Stomach (tissue), 4 donors: ENCODE results near the gene SYNDIG1.

Experiments
- EP300 ChIP-seq: sonication (generic); formaldehyde crosslinking; IDR thresholded peaks from one replicate; pipeline ENCODE4 v1.6.1; 2017; ENCODE audit warnings: antibody characterized with exemption
- POLR2A ChIP-seq, 4 donors: fragments of 450-650 bp; IDR thresholded peaks; one replicate each; pipeline ENCODE4 v1.6.1; 2016; ENCODE audit warnings: antibody characterized with exemption in 4 of 4, control low read depth in 2 of 4, mild to moderate bottlenecking in 1 of 4, moderate library complexity in 1 of 4
- POLR2AphosphoS5 ChIP-seq, 3 donors: sonication (generic); formaldehyde crosslinking; IDR thresholded peaks; one replicate each; pipeline ENCODE4 v1.6.1; 2016; ENCODE audit warnings: antibody characterized with exemption in 3 of 3
- TF ChIP-seq, protein P1 (sequence below), 7 experiments: fragments of 450-650 bp in 4 of 7; fragments of 200-600 bp in 3 of 7; sonication (generic) in 3 of 7; IDR thresholded peaks; one replicate each; pipeline ENCODE4 v1.5.1; 2016 to 2019; ENCODE audit warnings: antibody characterized with exemption in 7 of 7, control low read depth in 2 of 7, mild to moderate bottlenecking in 1 of 7

DNA sequence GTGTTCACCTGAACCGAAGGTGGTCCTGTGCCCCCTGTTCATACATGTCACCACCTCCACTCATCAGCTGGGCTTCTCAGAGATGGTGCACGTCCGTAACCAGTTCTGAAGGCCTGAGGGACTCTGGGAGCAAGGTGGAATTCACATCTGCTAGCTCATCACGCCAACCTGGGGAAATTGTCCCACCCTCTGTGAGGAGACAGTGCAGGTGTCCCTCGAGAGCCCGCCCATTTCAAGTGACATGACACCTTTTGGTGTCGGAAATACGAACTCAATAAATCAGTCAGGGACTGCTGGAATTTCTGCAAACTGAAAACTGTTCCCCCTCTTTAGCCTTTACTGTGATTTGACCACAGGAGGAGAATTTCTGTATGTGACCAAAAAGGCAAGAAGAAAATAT lies 99.4 kb downstream of the SYNDIG1 start:
- TF ChIP-seq, protein P1, sequence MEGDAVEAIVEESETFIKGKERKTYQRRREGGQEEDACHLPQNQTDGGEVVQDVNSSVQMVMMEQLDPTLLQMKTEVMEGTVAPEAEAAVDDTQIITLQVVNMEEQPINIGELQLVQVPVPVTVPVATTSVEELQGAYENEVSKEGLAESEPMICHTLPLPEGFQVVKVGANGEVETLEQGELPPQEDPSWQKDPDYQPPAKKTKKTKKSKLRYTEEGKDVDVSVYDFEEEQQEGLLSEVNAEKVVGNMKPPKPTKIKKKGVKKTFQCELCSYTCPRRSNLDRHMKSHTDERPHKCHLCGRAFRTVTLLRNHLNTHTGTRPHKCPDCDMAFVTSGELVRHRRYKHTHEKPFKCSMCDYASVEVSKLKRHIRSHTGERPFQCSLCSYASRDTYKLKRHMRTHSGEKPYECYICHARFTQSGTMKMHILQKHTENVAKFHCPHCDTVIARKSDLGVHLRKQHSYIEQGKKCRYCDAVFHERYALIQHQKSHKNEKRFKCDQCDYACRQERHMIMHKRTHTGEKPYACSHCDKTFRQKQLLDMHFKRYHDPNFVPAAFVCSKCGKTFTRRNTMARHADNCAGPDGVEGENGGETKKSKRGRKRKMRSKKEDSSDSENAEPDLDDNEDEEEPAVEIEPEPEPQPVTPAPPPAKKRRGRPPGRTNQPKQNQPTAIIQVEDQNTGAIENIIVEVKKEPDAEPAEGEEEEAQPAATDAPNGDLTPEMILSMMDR (IDR thresholded peaks at IDR 0.05) = no peak
- TF ChIP-seq POLR2AphosphoS5 (IDR thresholded peaks at IDR 0.05) (no peak), POLR2A (IDR thresholded peaks at IDR 0.05) (no peak), EP300 (no peak)
